ENCODE results near the gene LDLRAD2. TPM values are rescaled to one million over a fixed set of nuclear protein-coding genes. Genes with fewer than 3 reads are reported as not detected.

The LDLRAD2 gene
- total and polyA plus RNA-seq, 2 donors from 2014 or later = 0.79 TPM; not detected in 1

GRCh38 chr1:21854090-21854750 is 42.2 kb downstream of the LDLRAD2 start:
- FAIRE-seq = no peak
- Histone ChIP-seq H3K27me3 (ENCODE audit: control insufficient read depth, insufficient read depth, low read length) (no peaks in the 10 kb centered on the region), H3K36me3 (ENCODE audit: control insufficient read depth in 2 of 3, insufficient read depth in 3 of 3, low read length in 3 of 3) (peaks cover 4 to 27% (median 15%) of the 10 kb centered on the region in 3 donors), H3K4me3 (ENCODE audit: low read length in 3 of 3) (no peak overlapping the region), H3K9ac (ENCODE audit: low read length in 3 of 3) (no peak overlapping the region), H3K4me1 (ENCODE audit: control insufficient read depth in 2 of 3, insufficient read depth in 2 of 3, low read depth in 1 of 3, low read length in 3 of 3) (no peaks in the 10 kb centered on the region), H3K27ac (ENCODE audit: low read depth in 2 of 2, low read length in 2 of 2) (no peak overlapping the region), H3K9me3 (ENCODE audit: control insufficient read depth in 2 of 3, insufficient read depth in 1 of 3, low read length in 3 of 3) (no peaks in the 10 kb centered on the region)
- no peak for TF ChIP-seq CTCF (IDR thresholded peaks at IDR 0.05; ENCODE audit: borderline replicate concordance, extremely low read depth, insufficient read depth)
- no peak for DNase-seq
- intact Hi-C loops (cut with DNase I) = no loop called here

GRCh38 chr1:21854751-21855131 is 42.7 kb downstream of the LDLRAD2 start:
- no peak for FAIRE-seq
- peaks cover 4 to 27% (median 15%) of the 10 kb centered on the region in 3 donors for H3K36me3 ChIP-seq (ENCODE audit: control insufficient read depth in 2 of 3, insufficient read depth in 3 of 3, low read length in 3 of 3)

GRCh38 chr1:21855257-21856096 is 43.4 kb downstream of the LDLRAD2 start:
- peaks cover 4 to 28% (median 13%) of the 10 kb centered on the region in 3 donors for H3K36me3 ChIP-seq (ENCODE audit: control insufficient read depth in 2 of 3, insufficient read depth in 3 of 3, low read length in 3 of 3)
- DNase-seq (no peak), FAIRE-seq (no peak)
- intact Hi-C loops (cut with DNase I) = no loop called here
- TF ChIP-seq CTCF (IDR thresholded peaks at IDR 0.05; ENCODE audit: borderline replicate concordance, extremely low read depth, insufficient read depth) = no peak
- no peak overlapping the region for H3K9ac ChIP-seq (ENCODE audit: low read length in 3 of 3)
- no peak overlapping the region for H3K27ac ChIP-seq (ENCODE audit: low read depth in 2 of 2, low read length in 2 of 2)
- no peaks in the 10 kb centered on the region for H3K4me1 ChIP-seq (ENCODE audit: control insufficient read depth in 2 of 3, insufficient read depth in 2 of 3, low read depth in 1 of 3, low read length in 3 of 3)
- no peak overlapping the region for H3K4me3 ChIP-seq (ENCODE audit: low read length in 3 of 3)
- H3K27me3 ChIP-seq (ENCODE audit: control insufficient read depth, insufficient read depth, low read length) = no peaks in the 10 kb centered on the region
- H3K9me3 ChIP-seq (ENCODE audit: control insufficient read depth in 2 of 3, insufficient read depth in 1 of 3, low read length in 3 of 3) = no peaks in the 10 kb centered on the region

More at GRCh38 chr1:21854751-21855131, 42.7 kb downstream of the LDLRAD2 start:
- intact Hi-C loops (cut with DNase I) = no loop called here
- no peak for DNase-seq
- Histone ChIP-seq H3K4me3 (ENCODE audit: low read length in 3 of 3) (no peak overlapping the region), H3K27ac (ENCODE audit: low read depth in 2 of 2, low read length in 2 of 2) (no peak overlapping the region), H3K9ac (ENCODE audit: low read length in 3 of 3) (no peak overlapping the region), H3K27me3 (ENCODE audit: control insufficient read depth, insufficient read depth, low read length) (no peaks in the 10 kb centered on the region), H3K4me1 (ENCODE audit: control insufficient read depth in 2 of 3, insufficient read depth in 2 of 3, low read depth in 1 of 3, low read length in 3 of 3) (no peaks in the 10 kb centered on the region), H3K9me3 (ENCODE audit: control insufficient read depth in 2 of 3, insufficient read depth in 1 of 3, low read length in 3 of 3) (no peaks in the 10 kb centered on the region)
- no peak for TF ChIP-seq CTCF (IDR thresholded peaks at IDR 0.05; ENCODE audit: borderline replicate concordance, extremely low read depth, insufficient read depth)
